CD4-positive, alpha-beta T cell treated with Interleukin-2 at 100 ng/mL for 4 hours (primary cell): Measurements from ENCODE around the gene UCKL1.
"Not testable (repeated sequence)": the region's sequence is repeated elsewhere in the genome, so short reads cannot be mapped to it uniquely, and the experiment has no call there.

Experiments used
- DNase-seq: peaks from one replicate; pipeline ENCODE4 v3.0.0-alpha.2; 2020; ENCODE audit warnings: low spot score

The UCKL1 gene

DNA sequence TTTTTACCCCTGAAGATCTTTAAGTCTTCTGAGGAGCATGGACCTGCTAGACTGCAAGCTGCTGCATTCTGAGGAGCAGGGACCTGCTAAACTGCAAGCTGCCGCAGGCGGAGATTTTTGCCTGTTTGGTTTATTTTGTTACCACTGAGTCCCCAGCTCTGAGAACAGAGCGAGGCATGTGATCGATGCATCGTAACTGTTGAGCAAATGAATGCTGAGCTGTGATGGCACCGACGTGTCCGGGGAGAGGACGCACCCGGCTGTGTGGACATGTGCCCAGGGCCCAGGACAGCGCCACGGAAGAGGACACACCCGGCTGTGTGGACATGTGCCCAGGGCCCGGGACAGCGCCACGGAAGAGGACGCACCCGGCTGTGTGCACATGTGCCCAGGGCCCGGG lies 37.1 kb downstream of the UCKL1 start:
- DNase-seq: no peak

DNA sequence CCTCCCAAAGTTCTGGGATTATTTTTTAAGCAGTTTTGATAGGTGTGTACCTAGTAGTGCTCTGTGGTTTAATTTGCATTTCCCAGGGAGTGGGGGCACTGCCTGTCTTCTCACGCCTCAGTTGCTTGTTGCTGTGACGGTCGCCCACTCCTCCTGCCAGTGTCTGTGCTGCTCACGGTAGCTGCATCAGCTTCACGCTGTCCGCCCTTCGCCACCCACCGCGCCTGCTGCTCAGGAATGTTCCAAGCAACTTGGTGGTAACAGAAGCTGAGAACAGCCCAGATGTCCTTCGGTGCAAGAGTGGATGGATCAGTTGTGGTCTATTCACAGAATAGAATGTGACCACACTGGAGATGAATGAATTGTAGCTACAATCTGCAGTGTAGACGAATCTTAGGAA lies 38.4 kb downstream of the UCKL1 start:
- DNase-seq: no peak

DNA sequence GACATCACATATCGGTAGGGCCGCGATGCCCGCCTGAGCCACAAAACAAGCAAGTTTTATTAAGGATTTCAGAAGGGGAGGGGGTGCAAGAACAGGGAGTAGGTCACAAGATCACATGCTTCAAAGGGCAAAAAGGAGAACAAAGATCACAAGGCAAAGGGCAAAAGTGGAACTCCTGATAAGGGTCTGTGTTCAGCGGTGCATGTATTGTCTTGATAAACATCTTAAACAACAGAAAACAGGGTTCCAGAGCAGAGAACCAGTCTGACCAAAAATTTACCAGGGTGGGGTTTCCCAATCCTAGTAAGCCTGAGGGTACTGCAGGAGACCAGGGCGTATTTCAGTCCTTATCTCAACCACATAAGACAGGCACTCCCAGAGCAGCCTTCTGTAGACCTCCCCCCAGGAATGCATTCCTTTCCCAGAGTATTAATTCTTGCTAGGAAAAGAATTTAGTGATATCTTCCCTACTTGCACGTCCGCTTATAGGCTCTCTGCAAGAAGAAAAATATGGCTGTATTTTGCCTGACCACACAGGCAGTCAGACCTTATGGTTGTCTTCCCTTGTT lies 39.8 kb downstream of the UCKL1 start:
- DNase-seq: not testable (repeated sequence)

DNA sequence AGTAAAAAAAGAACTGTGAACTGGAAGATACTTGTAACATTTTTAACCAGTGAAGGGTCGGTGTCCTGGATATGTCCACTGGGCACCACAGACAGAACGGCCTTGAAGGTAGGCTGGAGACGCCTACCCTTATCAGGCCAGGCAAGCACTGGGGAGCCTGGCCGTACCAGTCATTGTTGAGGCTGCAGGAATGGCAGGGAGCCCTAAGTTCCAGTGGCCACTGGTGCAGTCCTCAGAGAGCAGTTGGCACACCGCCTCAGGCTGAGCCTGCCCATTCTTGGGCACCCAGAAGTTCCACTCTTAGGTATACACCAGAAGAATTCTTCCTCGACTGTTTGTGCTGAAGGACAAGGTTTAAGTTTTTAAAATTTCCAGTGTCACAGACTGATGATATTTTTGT lies 40.7 kb downstream of the UCKL1 start:
- DNase-seq: no peak

DNA sequence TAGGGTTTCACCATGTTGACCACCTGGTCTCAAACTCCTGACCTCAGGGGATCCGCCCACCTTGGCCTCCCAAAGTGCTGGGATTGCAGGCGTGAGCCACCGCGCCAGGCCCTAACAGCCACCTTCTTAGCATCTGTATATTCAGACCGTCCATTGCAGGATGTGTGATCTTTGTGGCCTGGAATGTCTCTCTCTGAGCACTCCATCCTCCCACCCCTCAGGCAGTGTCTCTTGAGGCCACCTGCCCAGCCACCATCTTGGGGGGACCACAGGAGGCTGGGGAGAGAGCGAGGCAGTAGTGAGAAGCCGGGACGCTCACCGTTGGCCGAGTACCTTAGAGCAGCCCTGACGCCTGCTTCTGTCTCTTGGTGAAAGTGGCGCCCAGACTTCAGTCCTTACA lies 42.4 kb downstream of the UCKL1 start:
- DNase-seq: no peak

DNA sequence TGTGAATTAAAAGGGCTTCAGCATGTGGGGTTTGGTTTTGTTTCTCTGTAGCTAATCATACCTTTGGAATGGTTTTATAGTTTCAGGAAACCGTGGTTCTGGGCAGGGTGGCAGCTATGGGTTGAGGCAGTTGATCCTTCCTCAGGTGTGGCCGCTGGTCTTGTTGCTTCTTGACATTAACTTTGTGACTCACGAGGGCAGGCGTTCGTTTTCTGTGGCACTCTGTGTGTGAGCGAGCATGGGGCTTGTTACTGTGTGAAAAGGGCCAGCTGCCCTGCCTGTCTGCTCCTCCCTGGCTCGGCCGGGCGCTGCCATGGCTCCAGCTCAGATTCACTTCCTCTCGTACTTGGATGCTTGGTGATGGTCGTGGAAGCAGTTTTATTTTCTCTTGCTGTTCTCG lies 45.0 kb downstream of the UCKL1 start:
- DNase-seq: peak; percentile 14

DNA sequence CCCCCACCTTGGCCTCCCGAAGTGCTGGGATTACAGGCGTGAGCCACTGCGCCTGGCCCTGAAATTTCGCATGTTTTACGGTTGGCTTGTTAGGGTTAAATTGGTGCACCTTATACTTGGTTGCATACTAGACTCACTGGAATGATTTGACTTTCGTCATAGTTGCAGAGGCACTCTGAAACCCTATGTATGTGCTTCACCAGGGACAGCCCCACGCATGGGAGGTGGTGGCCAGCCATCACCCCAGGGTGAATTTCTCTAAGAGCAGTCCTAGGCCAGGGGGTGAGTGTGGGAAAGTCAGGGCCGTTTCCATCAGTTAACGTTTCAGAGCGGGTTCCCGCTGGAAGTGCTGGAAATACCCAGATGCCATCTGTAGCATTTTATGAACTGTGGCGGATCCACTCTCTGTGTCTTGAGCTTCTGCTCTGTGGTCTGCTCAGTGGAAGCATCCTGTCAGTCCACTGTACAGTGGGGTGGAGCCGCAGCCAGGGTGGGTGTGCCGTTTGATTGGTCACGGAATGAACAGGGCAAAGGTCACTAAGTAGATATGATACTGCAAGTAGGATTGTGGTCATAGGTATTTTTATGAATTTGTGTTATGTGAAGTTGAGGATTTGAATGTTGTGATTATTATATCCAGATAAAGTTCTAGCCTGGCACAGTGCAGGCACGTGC lies 48.1 kb downstream of the UCKL1 start:
- DNase-seq: no peak

DNA sequence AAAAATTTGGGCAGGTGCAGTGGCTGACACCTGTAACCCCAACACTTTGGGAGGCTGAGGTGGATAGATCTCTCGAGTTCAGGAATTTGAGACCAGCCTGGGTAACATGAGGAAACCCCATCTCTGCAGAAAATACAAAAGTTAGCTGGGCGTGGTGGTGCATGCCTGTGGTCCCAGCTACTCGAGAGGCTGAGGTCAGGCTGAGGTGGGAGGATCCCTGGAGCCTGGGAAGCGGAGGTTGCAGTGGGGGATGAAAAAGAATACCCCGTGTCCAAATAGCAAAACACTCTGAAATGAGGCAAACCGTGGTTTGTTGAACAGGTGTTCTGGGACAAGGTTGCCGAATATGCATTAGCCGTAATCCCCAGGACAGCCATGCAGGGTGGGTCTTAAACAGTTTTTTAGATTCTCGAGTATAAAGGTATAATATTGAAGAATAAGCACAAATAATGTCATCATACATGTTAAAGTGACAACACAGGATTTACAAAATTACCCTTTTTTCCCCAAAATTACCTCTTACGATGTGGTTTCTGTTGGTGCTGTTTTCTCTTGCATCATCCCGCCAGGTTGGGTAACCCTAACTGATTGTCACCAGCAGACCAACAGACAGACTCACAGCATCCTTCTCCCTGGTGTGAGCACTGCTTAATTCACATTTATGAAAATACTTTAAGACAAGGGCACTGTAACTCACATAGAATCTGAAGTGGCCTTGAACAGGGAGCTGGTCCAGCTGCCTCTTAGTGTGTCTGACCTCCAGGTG lies 52.2 kb downstream of the UCKL1 start:
- no peak for DNase-seq

DNA sequence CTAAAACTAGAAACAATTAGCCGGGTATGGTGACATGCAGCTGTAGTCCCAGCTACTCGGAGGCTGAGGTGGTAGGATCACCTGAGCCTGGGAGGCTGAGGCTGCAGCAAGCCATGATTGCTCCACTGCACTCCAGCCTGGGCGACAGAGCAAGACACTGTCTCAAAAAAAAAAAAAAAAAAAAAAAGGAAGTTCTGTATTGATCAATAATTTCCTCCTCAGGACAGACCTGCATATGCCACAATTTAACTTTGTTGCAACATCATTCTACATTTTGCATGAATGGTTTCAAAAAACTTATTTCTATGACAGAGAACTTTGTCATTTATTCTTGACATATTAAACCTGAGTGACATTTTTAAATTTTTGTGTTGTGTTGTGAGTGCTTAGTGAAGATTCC lies 55.8 kb downstream of the UCKL1 start:
- DNase-seq: no peak

DNA sequence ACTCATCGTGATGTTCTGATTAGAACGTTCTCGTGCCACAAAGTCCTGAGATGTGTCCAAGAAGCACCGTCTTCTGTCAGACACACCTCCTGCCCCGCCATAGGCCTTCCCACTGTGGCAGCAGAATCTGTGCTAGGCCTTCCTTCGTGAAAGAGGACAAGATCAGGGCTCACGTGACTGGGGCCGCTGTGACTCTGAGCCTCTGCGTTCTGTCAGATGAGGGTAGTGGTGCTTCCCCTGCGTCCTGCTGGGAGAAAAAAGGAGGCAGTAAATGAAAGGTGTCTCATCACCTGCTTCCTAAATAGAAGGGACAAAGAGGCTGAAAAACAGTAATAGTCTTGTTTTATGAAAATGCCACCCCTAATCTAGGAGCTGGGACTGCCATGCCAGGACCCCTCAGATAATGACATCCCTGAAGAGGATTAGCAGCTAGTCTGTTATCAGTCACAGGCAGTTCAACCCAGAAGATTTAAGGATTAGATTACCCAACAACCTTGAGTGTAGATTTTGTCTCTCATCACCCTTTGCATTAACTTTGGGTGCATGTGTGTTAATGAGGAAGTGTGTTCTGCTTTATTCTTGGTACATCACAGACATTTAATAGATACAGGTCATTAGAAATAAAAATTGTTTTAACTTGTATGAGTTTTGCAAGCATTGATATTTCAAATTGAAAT lies 57.2 kb downstream of the UCKL1 start:
- DNase-seq: no peak

DNA sequence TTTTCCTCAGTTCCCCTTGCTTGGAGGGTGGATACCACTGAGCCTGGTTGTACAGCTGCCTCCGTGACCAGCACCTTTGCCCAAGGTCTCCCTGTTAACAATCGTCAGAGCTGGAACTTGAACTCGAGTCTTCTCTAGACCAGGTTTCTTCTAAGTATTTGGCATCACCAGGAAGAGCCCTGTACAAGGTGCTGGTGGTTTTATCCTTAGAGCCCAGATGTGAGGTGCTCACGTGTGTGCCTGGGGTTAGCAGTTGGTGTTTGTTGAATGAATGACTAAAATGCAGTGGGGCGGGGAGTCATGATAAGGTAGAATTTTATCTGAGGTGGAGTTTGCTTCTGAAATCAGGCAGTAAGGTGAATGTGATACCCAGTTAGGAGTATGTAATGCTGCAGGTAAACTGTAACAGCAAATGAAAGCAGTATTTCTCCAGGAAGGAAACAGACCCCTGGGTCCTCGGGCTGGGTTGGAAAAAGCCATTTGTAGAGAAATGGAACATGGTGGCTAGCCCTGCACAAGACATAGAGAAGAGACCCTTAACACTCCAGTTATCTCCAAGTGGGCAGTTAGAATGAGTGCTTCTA lies 58.1 kb downstream of the UCKL1 start:
- no peak for DNase-seq

DNA sequence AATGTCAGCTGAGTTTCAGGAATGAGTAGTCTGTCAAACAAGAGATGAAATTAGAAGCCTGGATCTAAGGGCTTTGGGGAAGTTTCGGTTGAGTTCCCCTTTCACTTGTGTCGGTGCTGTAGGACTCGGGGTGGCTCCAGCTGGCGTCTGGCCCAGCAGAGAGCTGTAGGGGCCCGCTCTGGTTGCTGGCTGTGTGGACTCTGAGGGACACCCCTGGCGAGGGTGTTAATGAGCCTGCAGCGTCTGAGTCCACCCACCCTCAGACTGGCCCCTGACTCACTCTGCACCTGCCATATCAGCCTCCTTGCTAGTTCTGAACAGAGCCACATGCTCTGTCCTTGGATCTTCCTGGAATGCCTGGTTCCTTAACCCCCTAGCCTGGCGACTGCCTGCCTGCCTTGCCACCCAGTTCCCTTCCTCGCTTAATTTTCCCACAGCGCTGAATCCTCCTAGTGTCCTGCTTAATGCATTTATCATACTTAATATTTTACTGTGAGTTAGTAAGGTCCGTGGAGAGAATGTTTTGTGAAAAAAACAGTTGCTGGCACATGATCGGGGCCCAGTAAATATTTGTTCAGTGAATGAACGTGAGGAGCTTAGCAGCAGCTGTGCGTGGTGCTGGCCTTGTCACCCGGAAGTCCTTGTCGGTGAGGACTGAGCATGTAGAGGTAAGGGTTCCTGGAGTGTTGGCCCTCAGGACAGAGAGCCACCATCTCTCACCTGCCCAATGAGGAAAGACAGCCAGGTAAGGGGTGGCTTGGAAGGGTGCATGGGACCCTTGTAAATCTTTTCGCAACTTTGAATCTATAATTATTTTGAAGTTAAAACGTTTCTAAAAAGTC lies 59.7 kb downstream of the UCKL1 start:
- no peak for DNase-seq

DNA sequence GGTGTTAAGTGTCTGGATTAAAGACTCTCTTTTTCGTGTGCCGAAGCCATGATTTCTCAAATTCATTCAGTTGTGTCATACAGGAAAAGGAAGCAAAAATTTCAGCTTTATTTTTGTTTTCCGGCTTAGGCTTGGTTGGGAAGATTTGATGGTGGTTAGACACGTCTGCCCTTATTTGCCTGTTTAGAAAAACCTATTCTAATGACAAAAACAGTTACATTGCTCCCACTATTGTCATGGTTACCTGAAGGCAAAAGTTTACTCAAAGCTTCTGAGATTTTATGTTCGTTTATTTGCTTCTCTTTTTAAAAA lies 60.3 kb downstream of the UCKL1 start:
- peak; percentile 50 for DNase-seq

DNA sequence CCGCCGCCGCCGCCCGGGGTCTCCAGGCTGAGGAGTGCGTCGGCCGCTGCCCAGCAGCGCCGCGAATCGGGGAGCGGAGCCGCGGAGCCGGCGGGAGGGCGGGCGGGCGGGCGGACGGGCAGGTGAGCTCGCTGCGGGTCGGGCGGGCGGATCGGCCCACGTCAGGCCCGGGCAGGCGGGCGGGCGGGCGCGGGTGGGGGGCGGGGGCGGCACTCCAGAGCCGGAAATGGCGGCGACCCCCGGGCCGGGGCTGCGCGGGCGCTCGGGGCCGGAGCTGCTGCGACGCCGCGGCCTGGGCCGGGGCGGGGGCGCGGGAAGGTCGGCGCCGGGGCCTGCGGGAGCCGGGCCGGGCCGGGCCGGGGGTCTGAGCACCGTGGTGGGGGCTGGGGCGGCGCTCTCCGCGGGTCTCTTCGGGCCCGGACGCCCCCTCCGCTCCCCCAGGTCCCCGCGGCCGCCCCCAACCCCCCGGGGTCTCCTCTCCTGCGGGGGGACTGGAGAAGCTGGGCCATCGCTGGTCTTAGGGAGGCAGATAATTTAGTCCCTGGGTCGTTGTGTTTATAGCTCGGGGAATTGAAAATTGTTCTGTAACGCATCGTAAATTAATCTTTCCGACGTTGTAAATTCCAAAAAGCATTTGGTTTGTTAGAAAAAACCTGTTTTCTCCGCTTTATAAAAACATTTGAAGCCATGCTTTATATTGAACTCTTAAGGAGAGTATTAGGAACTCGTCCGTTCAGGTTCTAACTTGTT lies 60.8 kb downstream of the UCKL1 start:
- no peak for DNase-seq

DNA sequence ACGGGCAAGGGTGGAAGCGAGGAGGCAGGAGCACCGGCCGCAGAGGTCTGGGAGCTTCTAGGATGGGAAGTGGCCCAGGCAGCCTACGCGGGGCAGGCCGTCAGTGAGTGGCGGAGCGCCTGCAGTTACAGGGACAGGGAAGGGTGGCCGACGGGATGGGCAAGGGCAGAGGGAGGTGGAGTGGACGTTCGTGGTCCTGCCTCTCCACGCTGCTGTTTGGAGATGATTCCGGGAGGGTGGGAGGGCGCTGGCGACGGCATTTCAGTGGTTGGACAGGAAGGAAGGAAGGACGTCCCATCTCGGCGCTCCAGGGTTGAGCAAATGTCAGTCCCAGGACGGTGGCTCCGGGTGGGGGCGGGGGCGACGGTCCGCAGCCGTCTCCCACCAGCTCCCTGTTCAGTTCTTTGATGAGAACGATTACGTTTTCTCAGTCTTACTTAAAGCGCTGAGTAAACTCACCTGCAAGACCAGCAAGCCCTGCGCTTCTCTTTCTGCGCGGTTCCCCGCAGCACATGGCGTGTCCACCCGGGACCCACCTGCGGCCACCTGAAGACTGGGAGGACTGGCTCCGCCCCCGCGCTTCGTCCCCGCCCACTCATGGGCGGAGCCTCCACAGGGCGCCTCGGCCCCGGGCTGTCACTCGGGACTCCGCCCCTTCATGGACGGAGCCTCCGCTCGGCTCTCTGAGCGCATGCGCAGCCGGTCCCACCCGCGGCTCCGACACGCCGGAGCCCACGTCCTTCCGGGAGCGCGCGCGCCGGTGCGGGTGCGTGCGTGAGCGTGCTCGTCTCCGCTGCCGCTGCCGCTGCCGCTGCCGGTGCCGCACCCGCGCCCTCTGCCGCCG lies 61.6 kb downstream of the UCKL1 start, which contains the start of gene DNAJC5:
Gene DNAJC5, plus strand, starts transcription at position 769 of the 844 bp plus-strand sequence. CDS start 33,220 bp downstream, outside the sequence.
- peak; percentile 97 for DNase-seq

DNA sequence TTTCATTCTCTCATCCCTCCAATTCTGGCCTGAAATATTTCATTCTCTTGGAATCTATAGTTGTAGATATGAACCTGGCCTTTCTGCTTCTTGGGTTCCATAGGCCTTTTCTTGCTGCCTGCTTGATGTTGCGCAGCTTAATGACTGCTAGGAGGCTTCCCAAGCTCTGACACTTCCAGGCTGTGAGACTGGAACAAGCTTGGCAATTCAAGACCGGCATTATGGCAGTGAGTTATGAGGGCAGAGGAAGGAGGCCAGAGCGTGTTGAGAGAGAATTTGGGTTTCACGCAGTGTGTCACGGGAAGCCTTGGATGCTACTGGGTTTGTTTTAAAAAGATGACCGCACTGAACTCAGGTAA lies 62.2 kb downstream of the UCKL1 start:
- DNase-seq: no peak

DNA sequence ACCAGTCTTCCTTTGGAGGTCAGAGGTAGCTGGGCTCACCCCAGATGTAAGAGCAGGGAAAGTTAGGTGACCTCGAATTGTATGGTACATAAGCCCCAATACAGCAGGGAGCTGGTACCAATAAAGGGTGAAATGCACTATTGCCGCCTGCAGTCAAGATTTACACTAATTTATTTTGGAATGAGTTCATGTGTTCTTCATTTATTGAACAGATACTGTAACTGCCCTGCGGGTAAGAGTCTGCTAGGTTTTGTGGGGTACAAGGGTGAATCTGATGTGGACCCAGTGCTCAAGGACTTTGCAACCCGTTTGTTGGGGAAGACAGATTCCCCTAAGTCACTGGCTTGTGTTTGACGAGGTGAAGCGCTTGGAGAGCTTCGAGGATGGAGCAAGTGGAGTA lies 63.8 kb downstream of the UCKL1 start:
- no peak for DNase-seq

DNA sequence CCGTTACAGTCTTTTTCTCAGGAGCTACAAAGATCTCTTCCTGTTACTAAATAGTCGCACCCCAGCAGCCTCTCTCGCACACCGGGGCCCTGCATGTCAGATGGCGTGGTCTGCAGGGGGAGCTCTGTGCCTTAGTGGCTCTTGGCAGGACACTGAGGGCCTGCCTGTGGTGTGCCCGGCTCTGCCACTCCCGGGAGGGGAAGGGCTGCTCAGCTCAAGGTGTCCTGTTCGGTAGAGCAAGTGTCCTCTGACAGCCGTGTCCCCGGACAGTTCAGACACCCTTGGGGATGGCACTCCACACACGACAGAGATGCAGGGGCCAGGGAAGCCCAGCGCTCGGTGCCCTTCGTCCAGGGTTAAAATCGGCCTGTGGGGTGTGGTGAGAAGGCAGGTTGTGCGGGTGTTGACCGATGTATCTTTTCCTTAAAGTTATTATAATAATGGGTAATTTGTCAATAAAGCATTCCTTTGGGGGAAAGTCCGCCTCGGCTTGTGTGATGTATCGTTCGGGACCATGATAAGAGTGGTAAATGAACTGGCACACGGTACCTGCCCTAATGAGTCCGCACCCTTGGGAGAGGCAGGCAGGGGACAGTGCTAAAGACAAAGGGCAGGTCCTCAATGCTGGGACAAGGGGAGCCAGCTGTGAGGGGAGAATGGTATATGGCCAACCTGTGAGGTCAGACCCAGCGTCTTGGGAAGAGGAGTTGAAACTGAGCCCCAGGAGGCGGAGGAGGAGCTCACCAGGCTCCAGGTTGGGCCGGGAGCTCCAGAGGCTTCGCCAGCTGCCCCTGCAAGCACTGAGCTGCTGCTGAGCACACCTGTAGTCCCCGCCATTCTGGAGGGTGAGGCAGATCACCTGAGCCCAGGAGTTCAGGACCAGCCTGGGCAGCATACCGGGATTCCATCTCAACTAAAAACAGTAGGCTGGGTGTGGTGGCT lies 64.9 kb downstream of the UCKL1 start:
- DNase-seq: no peak

DNA sequence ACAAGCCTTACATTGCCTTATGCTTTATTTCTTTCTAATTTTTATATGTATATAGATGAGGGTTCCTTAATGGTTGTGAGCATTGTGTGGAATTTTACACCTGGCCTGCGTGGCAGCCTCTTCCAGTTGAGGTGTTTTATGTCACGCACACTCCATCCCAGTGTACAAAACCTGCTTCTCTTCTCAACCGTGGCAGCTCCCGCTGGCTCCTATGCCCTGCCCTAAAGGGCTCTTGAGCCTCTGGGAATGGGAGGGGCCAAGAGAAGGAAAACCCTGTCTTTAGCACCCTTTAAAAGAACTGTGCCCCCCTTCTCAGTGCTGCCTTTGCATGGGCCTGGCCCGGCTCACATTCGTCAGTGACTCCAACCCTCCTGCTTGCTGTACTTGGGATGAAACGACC lies 65.6 kb downstream of the UCKL1 start:
- no peak for DNase-seq
